Measurements from ENCODE around the gene ZNF548.

Gene ZNF548

GRCh38 chr19:57441979-57442752, 52.5 kb downstream of the ZNF548 start:
- TF ChIP-seq, protein P1, sequence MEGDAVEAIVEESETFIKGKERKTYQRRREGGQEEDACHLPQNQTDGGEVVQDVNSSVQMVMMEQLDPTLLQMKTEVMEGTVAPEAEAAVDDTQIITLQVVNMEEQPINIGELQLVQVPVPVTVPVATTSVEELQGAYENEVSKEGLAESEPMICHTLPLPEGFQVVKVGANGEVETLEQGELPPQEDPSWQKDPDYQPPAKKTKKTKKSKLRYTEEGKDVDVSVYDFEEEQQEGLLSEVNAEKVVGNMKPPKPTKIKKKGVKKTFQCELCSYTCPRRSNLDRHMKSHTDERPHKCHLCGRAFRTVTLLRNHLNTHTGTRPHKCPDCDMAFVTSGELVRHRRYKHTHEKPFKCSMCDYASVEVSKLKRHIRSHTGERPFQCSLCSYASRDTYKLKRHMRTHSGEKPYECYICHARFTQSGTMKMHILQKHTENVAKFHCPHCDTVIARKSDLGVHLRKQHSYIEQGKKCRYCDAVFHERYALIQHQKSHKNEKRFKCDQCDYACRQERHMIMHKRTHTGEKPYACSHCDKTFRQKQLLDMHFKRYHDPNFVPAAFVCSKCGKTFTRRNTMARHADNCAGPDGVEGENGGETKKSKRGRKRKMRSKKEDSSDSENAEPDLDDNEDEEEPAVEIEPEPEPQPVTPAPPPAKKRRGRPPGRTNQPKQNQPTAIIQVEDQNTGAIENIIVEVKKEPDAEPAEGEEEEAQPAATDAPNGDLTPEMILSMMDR (IDR thresholded peaks at IDR 0.05; ENCODE audit: insufficient read depth, low read length, poor library complexity, severe bottlenecking), result no peak
- Histone ChIP-seq H3K36me3 (ENCODE audit: control insufficient read depth, insufficient read depth, low read length) (peaks cover 6% of the 10 kb centered on the region), H3K4me3 (replicated peaks; ENCODE audit: low read depth, low read length) (no peak overlapping the region), H3K27me3 (replicated peaks; ENCODE audit: control insufficient read depth, insufficient read depth, low read length) (no peaks in the 10 kb centered on the region)
- DNase-seq (ENCODE audit: extremely low read depth, insufficient read length), result no peak

GRCh38 chr19:57443121-57443696, 53.6 kb downstream of the ZNF548 start:
- Histone ChIP-seq H3K36me3 (ENCODE audit: control insufficient read depth, insufficient read depth, low read length) (peaks cover 6% of the 10 kb centered on the region), H3K4me3 (replicated peaks; ENCODE audit: low read depth, low read length) (no peak overlapping the region), H3K27me3 (replicated peaks; ENCODE audit: control insufficient read depth, insufficient read depth, low read length) (no peaks in the 10 kb centered on the region)
- no peak for DNase-seq (ENCODE audit: extremely low read depth, insufficient read length)
- TF ChIP-seq, protein P1 (IDR thresholded peaks at IDR 0.05; ENCODE audit: insufficient read depth, low read length, poor library complexity, severe bottlenecking), result no peak

DNA sequence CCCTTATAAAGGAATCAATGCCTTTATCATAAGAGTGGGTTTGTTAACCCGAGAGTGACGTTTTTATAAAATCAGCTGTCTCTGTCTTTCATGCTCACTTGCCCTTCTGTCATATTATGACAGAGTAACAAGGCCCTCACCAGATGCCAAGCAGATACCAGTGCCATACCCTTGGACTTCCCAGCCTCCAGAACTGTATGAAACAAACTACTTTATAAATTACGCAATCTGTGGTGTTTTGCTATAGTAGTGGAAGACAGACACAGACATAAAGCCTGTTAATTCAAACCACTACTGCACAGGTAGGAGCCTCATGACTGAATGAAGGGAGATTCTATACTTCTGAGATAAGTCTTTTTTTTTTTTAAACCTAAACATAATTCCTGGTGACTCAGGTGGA, 62.7 kb downstream of the ZNF548 start:
- Histone ChIP-seq H3K4me3 (replicated peaks; ENCODE audit: low read depth, low read length) (no peak overlapping the region), H3K36me3 (ENCODE audit: control insufficient read depth, insufficient read depth, low read length) (no peaks in the 10 kb centered on the region), H3K27me3 (replicated peaks; ENCODE audit: control insufficient read depth, insufficient read depth, low read length) (no peaks in the 10 kb centered on the region)
- DNase-seq (ENCODE audit: extremely low read depth, insufficient read length), result no peak
- TF ChIP-seq, protein P1 (IDR thresholded peaks at IDR 0.05; ENCODE audit: insufficient read depth, low read length, poor library complexity, severe bottlenecking), result no peak

Measured in GM06990 (cell line).